RPMI7951 (cell line): ENCODE data around the gene RPL5. TPM values are rescaled to one million over a fixed set of nuclear protein-coding genes. Genes with fewer than 3 reads are reported as not detected.

Experiments used
- total RNA-seq: library from RNA; depleted of rRNA; stranded (reverse); fragments of >200 nt; shearing (Covaris generic); gene quantifications from 2 replicates; pipeline ENCODE4 v1.2.3, GENCODE V29; 2014; rRNA removed

The RPL5 gene
- total RNA-seq, 1 experiment from 2014 or later, result 1,182 TPM

Other genes with a start within 250 kb of the RPL5 start
- 11.8 and 12.6 TPM in 2 replicates for gene EVI5, start 46.9 kb upstream of the RPL5 start, total RNA-seq
- 18.3 and 21.3 TPM in 2 replicates for gene DIPK1A, start 129.4 kb downstream of the RPL5 start, total RNA-seq
- 19.5 and 24.5 TPM in 2 replicates for gene MTF2, start 247.2 kb downstream of the RPL5 start, total RNA-seq